ENCODE data around the gene TSPAN5. TPM values are rescaled to one million over a fixed set of nuclear protein-coding genes. Genes with fewer than 3 reads are reported as not detected.
"Not testable (repeated sequence)": the region's sequence is repeated elsewhere in the genome, so short reads cannot be mapped to it uniquely, and the experiment has no call there.

TSPAN5 gene
- total RNA-seq, 4 donors from 2014 or later, result 14.5 to 33.4 (median 17.0) TPM

DNA sequence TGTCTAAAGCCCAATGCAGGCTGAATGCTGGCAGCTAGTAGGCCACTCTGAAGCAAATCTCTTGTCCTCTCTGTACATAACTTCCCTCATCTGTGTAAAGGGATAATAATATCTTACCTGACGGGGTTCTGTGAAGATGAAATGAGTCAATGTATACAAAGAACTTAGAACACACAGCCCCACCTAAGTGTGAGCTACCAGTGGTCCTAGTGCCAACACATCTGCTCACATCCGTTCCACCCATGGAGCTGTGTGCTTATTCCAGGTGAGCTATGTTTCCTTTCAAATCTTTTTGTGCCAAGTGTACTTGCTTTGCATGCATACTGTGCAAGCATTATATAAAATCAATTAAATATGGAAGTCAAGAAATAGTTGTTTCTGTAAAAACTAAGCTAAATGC is 116.4 kb downstream of the TSPAN5 start:
- no peaks in the 10 kb centered on the region for H3K36me3 ChIP-seq
- WGBS, result 84% methylated on average over 2 of the region's 2 CpGs
- no peaks in the 10 kb centered on the region for H3K9me3 ChIP-seq
- H3K27me3 ChIP-seq, result no peaks in the 10 kb centered on the region
- no peaks in the 10 kb centered on the region for H3K4me1 ChIP-seq
- H3K4me3 ChIP-seq, result no peak overlapping the region
- no peak overlapping the region for H3K27ac ChIP-seq
- no peak for TF ChIP-seq EP300 (IDR thresholded peaks at IDR 0.05)
- no peak for TF ChIP-seq POLR2AphosphoS5 (IDR thresholded peaks at IDR 0.05)
- TF ChIP-seq, protein P1, sequence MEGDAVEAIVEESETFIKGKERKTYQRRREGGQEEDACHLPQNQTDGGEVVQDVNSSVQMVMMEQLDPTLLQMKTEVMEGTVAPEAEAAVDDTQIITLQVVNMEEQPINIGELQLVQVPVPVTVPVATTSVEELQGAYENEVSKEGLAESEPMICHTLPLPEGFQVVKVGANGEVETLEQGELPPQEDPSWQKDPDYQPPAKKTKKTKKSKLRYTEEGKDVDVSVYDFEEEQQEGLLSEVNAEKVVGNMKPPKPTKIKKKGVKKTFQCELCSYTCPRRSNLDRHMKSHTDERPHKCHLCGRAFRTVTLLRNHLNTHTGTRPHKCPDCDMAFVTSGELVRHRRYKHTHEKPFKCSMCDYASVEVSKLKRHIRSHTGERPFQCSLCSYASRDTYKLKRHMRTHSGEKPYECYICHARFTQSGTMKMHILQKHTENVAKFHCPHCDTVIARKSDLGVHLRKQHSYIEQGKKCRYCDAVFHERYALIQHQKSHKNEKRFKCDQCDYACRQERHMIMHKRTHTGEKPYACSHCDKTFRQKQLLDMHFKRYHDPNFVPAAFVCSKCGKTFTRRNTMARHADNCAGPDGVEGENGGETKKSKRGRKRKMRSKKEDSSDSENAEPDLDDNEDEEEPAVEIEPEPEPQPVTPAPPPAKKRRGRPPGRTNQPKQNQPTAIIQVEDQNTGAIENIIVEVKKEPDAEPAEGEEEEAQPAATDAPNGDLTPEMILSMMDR (IDR thresholded peaks at IDR 0.05), result no peak
- no peak for TF ChIP-seq POLR2A (IDR thresholded peaks at IDR 0.05)
- DNase-seq (ENCODE audit: low spot score in 2 of 2), result no peak

DNA sequence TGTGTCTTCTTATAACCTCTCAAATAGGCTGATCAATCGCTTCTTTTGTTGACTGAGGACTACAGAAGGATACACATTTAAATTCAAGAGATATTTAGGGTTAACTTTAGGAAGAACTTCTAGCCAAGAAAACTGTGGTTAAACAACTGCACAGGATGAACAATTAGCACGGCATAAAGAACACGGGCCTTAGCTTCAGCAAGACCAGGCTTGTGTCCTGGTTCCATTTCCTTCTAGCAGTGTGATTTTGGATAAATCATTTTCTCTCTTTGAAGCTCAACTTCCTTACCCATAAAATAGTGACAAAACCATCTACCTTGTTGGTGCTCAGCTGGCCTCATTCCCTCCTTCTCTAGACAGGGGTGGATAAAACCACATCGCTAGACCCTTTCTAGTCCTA is 117.6 kb downstream of the TSPAN5 start:
- WGBS, result 60% methylated on average over 4 of the region's 4 CpGs
- H3K27me3 ChIP-seq, result no peaks in the 10 kb centered on the region
- H3K27ac ChIP-seq, result no peak overlapping the region

DNA sequence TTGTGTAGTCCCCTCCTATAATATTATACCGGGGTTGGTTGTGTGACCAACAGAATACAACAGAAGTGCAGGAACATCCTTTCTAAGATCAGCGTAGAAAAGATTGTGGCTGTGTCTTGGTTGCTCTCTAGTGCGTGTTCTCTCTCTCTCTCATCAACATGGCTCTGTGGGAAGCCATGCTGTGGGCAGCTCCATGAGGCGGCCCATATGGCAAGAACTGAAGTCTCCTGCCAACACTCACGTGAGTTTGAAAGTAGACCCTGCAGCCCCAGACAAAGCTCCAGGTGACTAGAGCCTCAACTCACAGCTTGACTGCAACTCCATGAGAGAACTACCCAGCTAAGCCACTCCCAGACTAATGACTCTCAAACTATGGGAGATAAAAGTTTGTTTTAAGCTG is 118.7 kb downstream of the TSPAN5 start:
- WGBS, result 93% methylated on average over 5 of the region's 5 CpGs
- Histone ChIP-seq H3K4me3 (no peak overlapping the region), H3K9me3 (no peaks in the 10 kb centered on the region), H3K36me3 (no peaks in the 10 kb centered on the region), H3K27me3 (no peaks in the 10 kb centered on the region), H3K4me1 (no peaks in the 10 kb centered on the region), H3K27ac (no peak overlapping the region)
- no peak for DNase-seq (ENCODE audit: low spot score in 2 of 2)
- TF ChIP-seq EP300 (IDR thresholded peaks at IDR 0.05) (no peak), POLR2A (IDR thresholded peaks at IDR 0.05) (no peak), POLR2AphosphoS5 (IDR thresholded peaks at IDR 0.05) (no peak)
- TF ChIP-seq, protein P1 (IDR thresholded peaks at IDR 0.05), result no peak

More for the DNA sequence above, 117.6 kb downstream of the TSPAN5 start:
- no peaks in the 10 kb centered on the region for H3K36me3 ChIP-seq
- H3K9me3 ChIP-seq, result no peaks in the 10 kb centered on the region
- no peak for DNase-seq (ENCODE audit: low spot score in 2 of 2)
- no peak overlapping the region for H3K4me3 ChIP-seq
- H3K4me1 ChIP-seq, result no peaks in the 10 kb centered on the region
- TF ChIP-seq, protein P1 (IDR thresholded peaks at IDR 0.05), result no peak
- no peak for TF ChIP-seq EP300 (IDR thresholded peaks at IDR 0.05)
- TF ChIP-seq POLR2A (IDR thresholded peaks at IDR 0.05), result no peak
- TF ChIP-seq POLR2AphosphoS5 (IDR thresholded peaks at IDR 0.05), result no peak

- Histone ChIP-seq H3K4me3 (no peak overlapping the region), H3K27ac (no peak overlapping the region), H3K9me3 (no peaks in the 10 kb centered on the region), H3K36me3 (no peaks in the 10 kb centered on the region), H3K27me3 (no peaks in the 10 kb centered on the region), H3K4me1 (no peaks in the 10 kb centered on the region)
- no peak for DNase-seq (ENCODE audit: low spot score in 2 of 2)
- TF ChIP-seq POLR2AphosphoS5 (IDR thresholded peaks at IDR 0.05) (no peak), POLR2A (IDR thresholded peaks at IDR 0.05) (no peak), EP300 (IDR thresholded peaks at IDR 0.05) (no peak)
- TF ChIP-seq, protein P1 (IDR thresholded peaks at IDR 0.05), result no peak
- 93% methylated on average over 1 of the region's 1 CpG for WGBS
Observed at GRCh38 chr4:98539299-98539698, 119.1 kb downstream of the TSPAN5 start.

DNA sequence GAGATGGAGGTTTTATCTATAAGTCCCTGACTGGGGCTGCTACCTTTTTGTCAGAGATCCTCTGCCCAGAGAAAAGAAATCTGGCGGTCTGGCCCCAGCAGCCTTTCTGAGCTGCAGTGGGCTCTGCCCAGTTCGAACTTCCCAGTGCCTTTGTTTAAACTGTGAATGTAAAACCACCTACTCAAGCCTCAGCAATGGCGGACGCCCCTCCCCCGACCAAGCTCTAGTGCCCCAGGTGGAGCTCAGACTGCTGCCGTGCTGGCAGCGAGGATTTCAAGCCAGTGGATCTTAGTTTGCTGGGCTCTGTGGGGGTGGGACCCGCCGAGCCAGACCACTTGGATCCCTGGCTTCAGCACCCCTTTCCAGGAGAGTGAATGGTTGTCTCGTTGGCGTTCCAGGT is 121.8 kb downstream of the TSPAN5 start:
- Histone ChIP-seq H3K4me1 (no peaks in the 10 kb centered on the region), H3K36me3 (no peaks in the 10 kb centered on the region), H3K27ac (no peak overlapping the region), H3K4me3 (no peak overlapping the region), H3K9me3 (no peaks in the 10 kb centered on the region), H3K27me3 (no peaks in the 10 kb centered on the region)
- WGBS, result 100% methylated on average over 4 of the region's 11 CpGs
- DNase-seq (ENCODE audit: low spot score in 2 of 2), result no peak
- TF ChIP-seq, protein P1 (IDR thresholded peaks at IDR 0.05), result no peak
- TF ChIP-seq EP300 (IDR thresholded peaks at IDR 0.05) (no peak), POLR2A (IDR thresholded peaks at IDR 0.05) (no peak), POLR2AphosphoS5 (IDR thresholded peaks at IDR 0.05) (no peak)

- H3K36me3 ChIP-seq; H3K9me3 ChIP-seq; H3K4me1 ChIP-seq; H3K27ac ChIP-seq; DNase-seq (ENCODE audit: low spot score in 2 of 2); H3K4me3 ChIP-seq; H3K27me3 ChIP-seq: not testable (repeated sequence)
- 85% methylated on average over 2 of the region's 2 CpGs for WGBS
Observed at GRCh38 chr4:98534146-98534545, 124.3 kb downstream of the TSPAN5 start.

Measured in suprapubic skin (tissue), 4 donors.